DOHH2 (cell line): ENCODE results near the gene C9orf153.

ENCODE experiments used
- H3F3A ChIP-seq: fragments of 200-600 bp; sonication (generic), shearing (Covaris generic); 2 replicates; pipeline ENCODE4 v1.6.0; 2016; ENCODE audit warnings: antibody characterized with exemption, mild to moderate bottlenecking; ENCODE audit not compliant: control insufficient read depth, insufficient read depth
- H3K27ac ChIP-seq: fragments of 200-600 bp; sonication (generic); 2 replicates; pipeline ENCODE4 v1.5.1; 2014; ENCODE audit warnings: low read depth, mild to moderate bottlenecking, low read length, moderate library complexity
- H3K27me3 ChIP-seq: fragments of 200-600 bp; sonication (generic); 2 replicates; pipeline ENCODE4 v1.6.1; 2014; ENCODE audit warnings: mild to moderate bottlenecking, low read length, mixed read lengths; ENCODE audit not compliant: control insufficient read depth
- H3K36me3 ChIP-seq: fragments of 200-600 bp; sonication (generic); 2 replicates; pipeline ENCODE4 v1.6.1; 2014; ENCODE audit warnings: mild to moderate bottlenecking, low read length, moderate library complexity, mixed read lengths; ENCODE audit not compliant: control insufficient read depth
- H3K4me1 ChIP-seq: fragments of 200-600 bp; sonication (generic); 2 replicates; pipeline ENCODE4 v1.6.1; 2014; ENCODE audit warnings: mild to moderate bottlenecking, low read length, mixed read lengths; ENCODE audit not compliant: control insufficient read depth
- H3K4me2 ChIP-seq: fragments of 200-600 bp; sonication (generic); 2 replicates; pipeline ENCODE4 v1.6.0; 2014; ENCODE audit warnings: mild to moderate bottlenecking, low read length, moderate library complexity
- H3K4me3 ChIP-seq: fragments of 200-600 bp; sonication (generic); 2 replicates; pipeline ENCODE4 v1.5.1; 2014; ENCODE audit warnings: mild to moderate bottlenecking, low read length, mixed read lengths
- H3K79me2 ChIP-seq: fragments of 200-600 bp; sonication (generic); 2 replicates; pipeline ENCODE4 v1.6.1; 2014; ENCODE audit warnings: mild to moderate bottlenecking, low read length, mixed read lengths; ENCODE audit not compliant: control insufficient read depth
- H3K9me2 ChIP-seq: fragments of 200-600 bp; sonication (generic); replicated peaks from 2 replicates; pipeline ENCODE4 v1.6.1; 2014; ENCODE audit warnings: mild to moderate bottlenecking, low read length, mixed read lengths; ENCODE audit not compliant: control insufficient read depth
- H3K9me3 ChIP-seq: fragments of 200-600 bp; sonication (generic); 2 replicates; pipeline ENCODE4 v1.6.1; 2014; ENCODE audit warnings: antibody characterized with exemption, low read length, mixed read lengths; ENCODE audit not compliant: control insufficient read depth, insufficient read depth
- H4K20me1 ChIP-seq: fragments of 200-600 bp; sonication (generic); 2 replicates; pipeline ENCODE4 v1.6.0; 2014; ENCODE audit warnings: low read depth, mild to moderate bottlenecking, antibody characterized with exemption, low read length, moderate library complexity; ENCODE audit not compliant: control insufficient read depth, insufficient read depth
- CTCF ChIP-seq: fragments of 200-600 bp; sonication (generic); IDR thresholded peaks from one replicate; pipeline ENCODE4 v1.5.1; 2014; ENCODE audit warnings: antibody characterized with exemption, mild to moderate bottlenecking, low read depth, low read length; ENCODE audit not compliant: poor library complexity, severe bottlenecking
- EZH2phosphoT487 ChIP-seq: fragments of 200-600 bp; sonication (generic); IDR thresholded peaks from 2 replicates; pipeline ENCODE4 v1.6.1; 2017; ENCODE audit warnings: borderline replicate concordance, mild to moderate bottlenecking, antibody characterized with exemption, low read length, moderate library complexity, mixed read lengths

C9orf153 gene

GRCh38 chr9:86183229-86184137 is 76.0 kb downstream of the C9orf153 start:
- Histone ChIP-seq H3K27me3 (no peaks in the 10 kb centered on the region), H3K4me3 (no peak overlapping the region), H3K9me3 (no peaks in the 10 kb centered on the region), H3K4me1 (no peaks in the 10 kb centered on the region), H3K36me3 (no peaks in the 10 kb centered on the region), H3K27ac (no peak overlapping the region), H3F3A (no peaks in the 10 kb centered on the region), H4K20me1 (no peaks in the 10 kb centered on the region), H3K79me2 (no peaks in the 10 kb centered on the region), H3K9me2 (no peaks in the 10 kb centered on the region), H3K4me2 (no peak overlapping the region)
- TF ChIP-seq CTCF, result no peak
- TF ChIP-seq EZH2phosphoT487, result no peak

- no peak overlapping the region for H3K27ac ChIP-seq
Measured at GRCh38 chr9:86181379-86182315, 77.8 kb downstream of the C9orf153 start.

GRCh38 chr9:86178503-86178902 is 81.0 kb downstream of the C9orf153 start:
- H3K79me2 ChIP-seq, result no peaks in the 10 kb centered on the region
- H3F3A ChIP-seq, result no peaks in the 10 kb centered on the region
- no peaks in the 10 kb centered on the region for H3K9me3 ChIP-seq
- H3K27ac ChIP-seq, result no peak overlapping the region
- H3K4me1 ChIP-seq, result no peaks in the 10 kb centered on the region
- no peak overlapping the region for H3K4me3 ChIP-seq
- H3K9me2 ChIP-seq, result no peaks in the 10 kb centered on the region
- H4K20me1 ChIP-seq, result no peaks in the 10 kb centered on the region
- no peaks in the 10 kb centered on the region for H3K36me3 ChIP-seq
- no peak overlapping the region for H3K4me2 ChIP-seq
- H3K27me3 ChIP-seq, result no peaks in the 10 kb centered on the region
- no peak for TF ChIP-seq EZH2phosphoT487
- no peak for TF ChIP-seq CTCF

More at GRCh38 chr9:86181379-86182315, 77.8 kb downstream of the C9orf153 start:
- H3K9me2 ChIP-seq, result no peaks in the 10 kb centered on the region
- no peaks in the 10 kb centered on the region for H3K27me3 ChIP-seq
- no peaks in the 10 kb centered on the region for H3K36me3 ChIP-seq
- TF ChIP-seq EZH2phosphoT487 (no peak), CTCF (no peak)
- no peaks in the 10 kb centered on the region for H3K9me3 ChIP-seq
- H3K79me2 ChIP-seq, result no peaks in the 10 kb centered on the region
- H3K4me2 ChIP-seq, result no peak overlapping the region
- no peaks in the 10 kb centered on the region for H3K4me1 ChIP-seq
- no peaks in the 10 kb centered on the region for H3F3A ChIP-seq
- no peaks in the 10 kb centered on the region for H4K20me1 ChIP-seq
- H3K4me3 ChIP-seq, result no peak overlapping the region
